Prostate gland (tissue), 2 donors: ENCODE results near the gene LPAR3. TPM values are rescaled to one million over a fixed set of nuclear protein-coding genes. Genes with fewer than 3 reads are reported as not detected.

Experiments used
- DNase-seq: peaks from one replicate; pipeline ENCODE4 v3.0.0-alpha.2; 2019; ENCODE audit warnings: low spot score
- H3K27ac ChIP-seq, 2 donors: fragments of 200-600 bp; sonication (generic); 2 replicates each; pipeline ENCODE4 v1.5.1; 2017 to 2019
- H3K27me3 ChIP-seq: fragments of 200-600 bp; sonication (generic); replicated peaks from 2 replicates; pipeline ENCODE4 v1.5.1; 2019; ENCODE audit not compliant: insufficient read depth
- H3K36me3 ChIP-seq, 2 donors: fragments of 200-600 bp; sonication (generic); 1 replicate in 1 of 2; 2 replicates in 1 of 2; pipeline versions ENCODE4 v1.5.1 to v1.8.1; 2017 to 2019
- H3K4me1 ChIP-seq: fragments of 200-600 bp; sonication (generic); replicated peaks from 2 replicates; pipeline ENCODE4 v1.5.1; 2019
- H3K4me3 ChIP-seq, 2 donors: fragments of 200-600 bp; sonication (generic); 2 replicates each; pipeline ENCODE4 v1.5.1; 2017 to 2019
- H3K9me3 ChIP-seq: fragments of 200-600 bp; sonication (generic); 2 replicates; pipeline ENCODE4 v1.5.1; 2017
- POLR2A ChIP-seq: fragments of 450-650 bp; IDR thresholded peaks from one replicate; pipeline ENCODE4 v1.6.1; 2016; ENCODE audit warnings: antibody characterized with exemption, mild to moderate bottlenecking
- POLR2AphosphoS5 ChIP-seq: sonication (generic); formaldehyde crosslinking; IDR thresholded peaks from one replicate; pipeline ENCODE4 v1.6.1; 2017; ENCODE audit warnings: antibody characterized with exemption
- WGBS: methylation state at CpG from one replicate; pipeline ENCODE4 v1.1.5; 2018; 5-methylcytosine and 5-hydroxymethylcytosine counted together
- intact Hi-C: fragments of 100-400 bp; cut with DNase I; formaldehyde crosslinking; loops from one replicate; pipeline ENCODE4 v1.14.2; 2022
- total RNA-seq, 2 donors: library from RNA; depleted of rRNA; stranded (reverse); fragments of >200 nt; gene quantifications; one replicate each; pipeline ENCODE4 v1.1.0, GENCODE V29; 2016
- TF ChIP-seq, protein P1 (sequence below), 4 experiments: fragments of 200-600 bp in 2 of 4; fragments of 450-650 bp in 2 of 4; sonication (generic) in 2 of 4; IDR thresholded peaks; 1 replicate in 3 of 4; 2 replicates in 1 of 4; pipeline ENCODE4 v1.5.1; 2016 to 2019; ENCODE audit warnings: antibody characterized with exemption in 4 of 4, mild to moderate bottlenecking in 2 of 4, moderate library complexity in 2 of 4

Gene LPAR3
- total RNA-seq, 2 donors from 2014 or later = 81.6 to 131 TPM

GRCh38 chr1:84861988-84862644 lies 30.9 kb downstream of the LPAR3 start:
- no peak for DNase-seq
- no peak overlapping the region for H3K27ac ChIP-seq
- no peak overlapping the region for H3K4me3 ChIP-seq
- TF ChIP-seq POLR2AphosphoS5 (no peak), POLR2A (no peak)
- TF ChIP-seq, protein P1, sequence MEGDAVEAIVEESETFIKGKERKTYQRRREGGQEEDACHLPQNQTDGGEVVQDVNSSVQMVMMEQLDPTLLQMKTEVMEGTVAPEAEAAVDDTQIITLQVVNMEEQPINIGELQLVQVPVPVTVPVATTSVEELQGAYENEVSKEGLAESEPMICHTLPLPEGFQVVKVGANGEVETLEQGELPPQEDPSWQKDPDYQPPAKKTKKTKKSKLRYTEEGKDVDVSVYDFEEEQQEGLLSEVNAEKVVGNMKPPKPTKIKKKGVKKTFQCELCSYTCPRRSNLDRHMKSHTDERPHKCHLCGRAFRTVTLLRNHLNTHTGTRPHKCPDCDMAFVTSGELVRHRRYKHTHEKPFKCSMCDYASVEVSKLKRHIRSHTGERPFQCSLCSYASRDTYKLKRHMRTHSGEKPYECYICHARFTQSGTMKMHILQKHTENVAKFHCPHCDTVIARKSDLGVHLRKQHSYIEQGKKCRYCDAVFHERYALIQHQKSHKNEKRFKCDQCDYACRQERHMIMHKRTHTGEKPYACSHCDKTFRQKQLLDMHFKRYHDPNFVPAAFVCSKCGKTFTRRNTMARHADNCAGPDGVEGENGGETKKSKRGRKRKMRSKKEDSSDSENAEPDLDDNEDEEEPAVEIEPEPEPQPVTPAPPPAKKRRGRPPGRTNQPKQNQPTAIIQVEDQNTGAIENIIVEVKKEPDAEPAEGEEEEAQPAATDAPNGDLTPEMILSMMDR (IDR thresholded peaks at IDR 0.05) = no peak
- 72% methylated on average over 6 of the region's 6 CpGs for WGBS
- no peaks in the 10 kb centered on the region for H3K4me1 ChIP-seq
- H3K36me3 ChIP-seq = no peaks in the 10 kb centered on the region
- intact Hi-C loops = no loop called here
- no peaks in the 10 kb centered on the region for H3K27me3 ChIP-seq
- no peaks in the 10 kb centered on the region for H3K9me3 ChIP-seq

GRCh38 chr1:84861516-84861915 lies 31.5 kb downstream of the LPAR3 start:
- intact Hi-C loops = no loop called here
- H3K9me3 ChIP-seq = no peaks in the 10 kb centered on the region
- no peak overlapping the region for H3K27ac ChIP-seq
- H3K4me1 ChIP-seq = no peaks in the 10 kb centered on the region
- no peaks in the 10 kb centered on the region for H3K36me3 ChIP-seq
- no peak overlapping the region for H3K4me3 ChIP-seq
- TF ChIP-seq, protein P1 (IDR thresholded peaks at IDR 0.05) = no peak
- TF ChIP-seq POLR2AphosphoS5 (no peak), POLR2A (no peak)
- no peaks in the 10 kb centered on the region for H3K27me3 ChIP-seq
- no peak for DNase-seq
- WGBS = 45% methylated on average over 1 of the region's 1 CpG

- no peaks in the 10 kb centered on the region for H3K4me1 ChIP-seq
- WGBS = 62% methylated on average over 4 of the region's 4 CpGs
- no peak for TF ChIP-seq POLR2A
- TF ChIP-seq, protein P1 (IDR thresholded peaks at IDR 0.05) = no peak
- no peak for TF ChIP-seq POLR2AphosphoS5
- no peak for DNase-seq
- H3K36me3 ChIP-seq = no peaks in the 10 kb centered on the region
- no peaks in the 10 kb centered on the region for H3K27me3 ChIP-seq
- H3K4me3 ChIP-seq = no peak overlapping the region
- no peaks in the 10 kb centered on the region for H3K9me3 ChIP-seq
- no peak overlapping the region for H3K27ac ChIP-seq
- intact Hi-C loops = no loop called here
These were observed 33.1 kb downstream of the LPAR3 start for GRCh38 chr1:84859866-84860265.

DNA sequence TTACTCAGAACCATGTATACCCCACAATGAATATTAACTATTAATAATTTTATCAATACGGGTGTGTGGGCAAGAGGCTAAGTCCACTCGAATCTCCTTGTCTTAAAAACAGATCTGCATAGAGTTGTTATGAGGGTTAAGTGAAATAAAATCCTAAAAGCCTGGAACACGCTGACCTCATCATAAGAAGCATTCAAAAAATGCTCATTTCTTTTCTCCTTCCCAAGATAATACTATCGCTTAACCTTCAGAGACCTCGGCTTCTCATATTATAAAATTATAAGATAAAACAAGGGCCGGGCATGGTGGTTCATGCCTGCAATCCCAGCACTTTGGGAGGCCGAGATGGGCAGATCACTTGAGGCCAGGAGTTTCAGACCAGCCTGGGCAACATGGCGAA lies 35.1 kb downstream of the LPAR3 start:
- Histone ChIP-seq H3K4me1 (no peaks in the 10 kb centered on the region), H3K9me3 (no peaks in the 10 kb centered on the region), H3K4me3 (no peak overlapping the region), H3K27ac (no peak overlapping the region), H3K27me3 (no peaks in the 10 kb centered on the region), H3K36me3 (no peaks in the 10 kb centered on the region)
- TF ChIP-seq, protein P1 (IDR thresholded peaks at IDR 0.05) = no peak
- TF ChIP-seq POLR2AphosphoS5 (no peak), POLR2A (no peak)
- 92% methylated on average over 8 of the region's 8 CpGs for WGBS
- intact Hi-C loops = no loop called here
- no peak for DNase-seq

- H3K4me1 ChIP-seq = no peaks in the 10 kb centered on the region
- H3K36me3 ChIP-seq = no peaks in the 10 kb centered on the region
- H3K4me3 ChIP-seq = no peak overlapping the region
- 78% methylated on average over 2 of the region's 2 CpGs for WGBS
- intact Hi-C loops = no loop called here
- TF ChIP-seq, protein P1 (IDR thresholded peaks at IDR 0.05) = no peak
- TF ChIP-seq POLR2A (no peak), POLR2AphosphoS5 (no peak)
- no peaks in the 10 kb centered on the region for H3K27me3 ChIP-seq
- no peaks in the 10 kb centered on the region for H3K9me3 ChIP-seq
- no peak for DNase-seq
- no peak overlapping the region for H3K27ac ChIP-seq
These were observed 36.2 kb downstream of the LPAR3 start for GRCh38 chr1:84856726-84857270.
